HCT116 (cell line): ENCODE results near the gene SMARCD1. TPM values are rescaled to one million over a fixed set of nuclear protein-coding genes. Genes with fewer than 3 reads are reported as not detected.

Experiments used
- ATAC-seq: fragments of 200-7000 bp; cut with Tn5 transposase; 2 replicates; pipeline ENCODE4 v1.9.1; 2020; ENCODE audit warnings: mild to moderate bottlenecking, moderate library complexity
- BruUV-seq: library from RNA; stranded (reverse); fragments of 400-500 nt; replicated peaks from 2 replicates; lab custom pipeline; 2021; lab: Mats Ljungman, UMichigan
- CTCF ChIA-PET: fragments of 300-600 bp; sonication (Branson Sonifier 250); formaldehyde crosslinking; loops from one replicate; lab custom pipeline; 2021; ENCODE audit warnings: antibody characterized with exemption; lab: Charles Lee
- POLR2A ChIA-PET: fragments of 300-600, 350-600 bp; sonication (Branson Sonifier 250); formaldehyde crosslinking; loops from one replicate; lab custom pipeline; 2021; ENCODE audit warnings: antibody characterized with exemption; lab: Charles Lee
- RAD21 ChIA-PET, 2 experiments: fragments of 300-600 bp; sonication (Branson Sonifier 250); formaldehyde crosslinking; loops; one replicate each; lab custom pipeline; 2023; ENCODE audit warnings: low total read pairs in 2 of 2; ENCODE audit not compliant: uncharacterized antibody in 2 of 2, unreplicated experiment in 2 of 2, low non-redundant PET in 1 of 2; lab: Charles Lee
- DNase-seq: peaks from one replicate; pipeline ENCODE4 v3.0.0-alpha.2; 2010; ENCODE audit warnings: low read depth, low spot score
- H2AFZ ChIP-seq: fragments of 200-600 bp; shearing (Covaris generic), sonication (generic); 2 replicates; pipeline ENCODE4 v1.6.1; 2017; ENCODE audit warnings: low read depth, mixed run types, mixed read lengths, antibody characterized with exemption, low read length; ENCODE audit not compliant: poor library complexity, severe bottlenecking
- H3K27ac ChIP-seq: 2 replicates; pipeline ENCODE4 v1.5.1; 2012; ENCODE audit warnings: low read depth, low read length
- H3K27me3 ChIP-seq: fragments of 200-600 bp; sonication (generic); 2 replicates; pipeline ENCODE4 v1.6.1; 2016; ENCODE audit warnings: mixed run types, low read length, mixed read lengths; ENCODE audit not compliant: insufficient read depth
- H3K36me3 ChIP-seq, 2 experiments: fragments of 200-500 bp in 1 of 2; fragments of 200-600 bp in 1 of 2; sonication (Bioruptor generic) in 1 of 2; sonication (generic) in 1 of 2; 2 replicates each; pipeline versions ENCODE4 v1.5.1 to v1.6.1; 2014 to 2016; ENCODE audit warnings: low read length in 2 of 2, inconsistent platforms in 1 of 2, mixed read lengths in 1 of 2, mixed run types in 1 of 2; ENCODE audit not compliant: insufficient read depth in 2 of 2, control insufficient read depth in 1 of 2
- H3K4me1 ChIP-seq, 2 experiments: fragments of 200-600 bp in 1 of 2; sonication (generic) in 1 of 2; 2 replicates each; pipeline versions ENCODE4 v1.5.1 to v1.6.1; 2012 to 2017; ENCODE audit warnings: low read length in 2 of 2, inconsistent platforms in 1 of 2, mild to moderate bottlenecking in 1 of 2, mixed read lengths in 1 of 2, mixed run types in 1 of 2, moderate library complexity in 1 of 2; ENCODE audit not compliant: insufficient read depth in 2 of 2, control insufficient read depth in 1 of 2
- H3K4me2 ChIP-seq: fragments of 200-600 bp; sonication (generic); 2 replicates; pipeline ENCODE4 v1.6.1; 2017; ENCODE audit warnings: mixed run types, low read length, mixed read lengths
- H3K4me3 ChIP-seq, 2 experiments: fragments of 200-600 bp in 1 of 2; sonication (generic) in 1 of 2; replicated peaks in 1 of 2; 2 replicates each; pipeline ENCODE4 v1.5.1; 2011 to 2016; ENCODE audit warnings: low read length in 2 of 2, control low read depth in 1 of 2, low read depth in 1 of 2, mild to moderate bottlenecking in 1 of 2, mixed read lengths in 1 of 2, mixed run types in 1 of 2
- H3K79me2 ChIP-seq: fragments of 200-600 bp; sonication (generic); 2 replicates; pipeline ENCODE4 v1.6.1; 2017; ENCODE audit warnings: mild to moderate bottlenecking, mixed run types, low read length, moderate library complexity, mixed read lengths; ENCODE audit not compliant: insufficient read depth
- H3K9ac ChIP-seq: fragments of 200-600 bp; sonication (generic); 2 replicates; pipeline ENCODE4 v1.6.1; 2016; ENCODE audit warnings: low read length, mixed read lengths
- H3K9me2 ChIP-seq: fragments of 200-600 bp; sonication (generic), shearing (Covaris generic); 2 replicates; pipeline ENCODE4 v1.6.1; 2017; ENCODE audit warnings: mixed run types, mild to moderate bottlenecking, moderate library complexity; ENCODE audit not compliant: insufficient read depth
- H3K9me3 ChIP-seq, 2 experiments: fragments of 200-500 bp in 1 of 2; fragments of 200-600 bp in 1 of 2; sonication (Bioruptor generic) in 1 of 2; sonication (generic) in 1 of 2; 2 replicates each; pipeline ENCODE4 v1.6.1; 2014 to 2017; ENCODE audit warnings: low read length in 2 of 2, mixed read lengths in 2 of 2, inconsistent platforms in 1 of 2, low read depth in 1 of 2, mild to moderate bottlenecking in 1 of 2, mixed run types in 1 of 2, moderate library complexity in 1 of 2; ENCODE audit not compliant: control insufficient read depth in 1 of 2, insufficient read depth in 1 of 2
- H4K20me1 ChIP-seq: fragments of 200-600 bp; sonication (generic), shearing (Covaris generic); 2 replicates; pipeline ENCODE4 v1.6.1; 2017; ENCODE audit warnings: mixed run types, mild to moderate bottlenecking, moderate library complexity; ENCODE audit not compliant: insufficient read depth
- ATF3 ChIP-seq: IDR thresholded peaks from 2 replicates; pipeline ENCODE4 v1.6.1; 2012
- CTCF ChIP-seq, 3 experiments: fragments of 200-600 bp in 1 of 3; sonication (generic) in 1 of 3; IDR thresholded peaks in 2 of 3; conservative IDR thresholded peaks in 1 of 3; 2 replicates each; pipeline ENCODE4 v1.5.1; 2012 to 2017; ENCODE audit warnings: low read depth in 2 of 3, low read length in 2 of 3, antibody characterized with exemption in 1 of 3, borderline replicate concordance in 1 of 3, control low read depth in 1 of 3, mild to moderate bottlenecking in 1 of 3, mixed read lengths in 1 of 3, mixed run types in 1 of 3, moderate library complexity in 1 of 3; ENCODE audit not compliant: insufficient read depth in 1 of 3
- EGR1 ChIP-seq: IDR thresholded peaks from 2 replicates; pipeline ENCODE4 v1.6.1; 2012; ENCODE audit warnings: low read depth
- EZH2 ChIP-seq: fragments of 200-600 bp; sonication (generic); IDR thresholded peaks from 2 replicates; pipeline ENCODE4 v1.6.1; 2017; ENCODE audit warnings: antibody characterized with exemption, mixed run types
- FOSL1 ChIP-seq: IDR thresholded peaks from 2 replicates; pipeline ENCODE4 v1.6.1; 2012; ENCODE audit warnings: low read depth
- MAX ChIP-seq: IDR thresholded peaks from 2 replicates; pipeline ENCODE4 v1.6.1; 2012
- POLR2A ChIP-seq: IDR thresholded peaks from 2 replicates; pipeline ENCODE4 v1.7.0; 2011; ENCODE audit warnings: borderline replicate concordance; ENCODE audit not compliant: insufficient read depth, insufficient read length; ENCODE audit errors: extremely low read depth
- POLR2AphosphoS5 ChIP-seq: IDR thresholded peaks from 2 replicates; pipeline ENCODE4 v1.6.1; 2011; ENCODE audit warnings: mild to moderate bottlenecking, low read depth, low read length, moderate library complexity
- SP1 ChIP-seq: IDR thresholded peaks from 2 replicates; pipeline ENCODE4 v1.6.1; 2012; ENCODE audit warnings: low read depth
- SRF ChIP-seq: IDR thresholded peaks from 2 replicates; pipeline ENCODE4 v1.6.1; 2012; ENCODE audit warnings: low read depth
- TCF7L2 ChIP-seq: IDR thresholded peaks from 2 replicates; pipeline ENCODE4 v1.7.0; 2011; ENCODE audit warnings: borderline replicate concordance, inconsistent platforms; ENCODE audit not compliant: insufficient read depth, insufficient read length; ENCODE audit errors: extremely low read depth
- YY1 ChIP-seq: IDR thresholded peaks from 2 replicates; pipeline ENCODE4 v1.6.1; 2011; ENCODE audit warnings: low read length, low read depth, moderate library complexity, mild to moderate bottlenecking; ENCODE audit not compliant: insufficient replicate concordance; ENCODE audit errors: extremely low read depth
- ZNF274 ChIP-seq: fragments of 200-500 bp; sonication (Bioruptor generic); IDR thresholded peaks from 2 replicates; pipeline ENCODE4 v1.6.1; 2014; ENCODE audit warnings: mild to moderate bottlenecking, low read depth, low read length, inconsistent platforms
- intact Hi-C: fragments of 100-400 bp; cut with micrococcal nuclease; formaldehyde crosslinking; loops from 2 replicates; pipeline ENCODE4 v1.10.0; 2022
- total RNA-seq: library from RNA; stranded (reverse); gene quantifications from one replicate; pipeline ENCODE4 v1.2.1, GENCODE V29; 2021; ENCODE audit not compliant: unreplicated experiment

The SMARCD1 gene
- total RNA-seq, 1 experiment from 2014 or later: 64.8 TPM

- TF ChIP-seq EGR1 (no peak), YY1 (no peak), MAX (no peak)
- TF ChIP-seq, all 23 proteins: peak for 0
Measured at GRCh38 chr12:50040657-50041056, 44.5 kb upstream of the SMARCD1 start (continued).

- Histone ChIP-seq H4K20me1 (no peaks in the 10 kb centered on the region), H3K4me2 (no peak overlapping the region), H3K27me3 (no peaks in the 10 kb centered on the region), H3K9me2 (no peaks in the 10 kb centered on the region), H3K9me3 (no peaks in the 10 kb centered on the region), H3K36me3 (no peaks in the 10 kb centered on the region), H3K27ac (no peak overlapping the region), H3K79me2 (no peaks in the 10 kb centered on the region), H3K4me3 (no peak overlapping the region), H2AFZ (no peak overlapping the region), H3K9ac (no peak overlapping the region), H3K4me1 (peaks cover 0 to 9% of the 10 kb centered on the region in 2 experiments; a peak in 2 of 4 replicates)
- BruUV-seq: no TSS peak
- ChIA-PET RAD21 (no interaction called here), CTCF (interaction anchor here (0.8 to 3.6 kb wide), 2 partner anchors 29 to 73 kb away, joined by 3 to 30 read pairs; no protein-coding TSS in a partner anchor), POLR2A (no interaction called here)
- ATAC-seq (no peak), DNase-seq (no peak)
- intact Hi-C loops: no loop called here
- TF ChIP-seq FOSL1: no peak
- TF ChIP-seq TCF7L2: no peak
- TF ChIP-seq CTCF (IDR thresholded peaks at IDR 0.05 in 2 of 3, conservative IDR thresholded peaks at IDR 0.05 in 1 of 3; ENCODE audit: borderline replicate concordance in 1 of 3, insufficient read depth in 1 of 3, low read depth in 2 of 3, low read length in 2 of 3): no peak
- TF ChIP-seq SP1: no peak
- TF ChIP-seq EZH2: no peak
- no peak for TF ChIP-seq ATF3
- TF ChIP-seq ZNF274: no peak
- TF ChIP-seq SRF: no peak
- TF ChIP-seq YY1: no peak
- no peak for TF ChIP-seq POLR2A
- no peak for TF ChIP-seq POLR2AphosphoS5
Measured at GRCh38 chr12:50041062-50041860, 43.9 kb upstream of the SMARCD1 start.
